Activated naive CD8-positive, alpha-beta T cell treated with anti-CD3 and anti-CD28 coated beads, Interleukin-2, amount 10 ng/mL, durations not matched to agents 7 days and 5 days (primary cell): Measurements from ENCODE around the gene MTUS2. TPM values are rescaled to one million over a fixed set of nuclear protein-coding genes. Genes with fewer than 3 reads are reported as not detected.

Experiments used
- ATAC-seq: fragments of 150-1000 bp; cut with Tn5 transposase; one replicate; pipeline ENCODE4 v1.10.0; 2021; ENCODE audit warnings: low read depth, moderate library complexity
- POLR2A ChIA-PET: fragments of 350-600 bp; sonication (Branson Sonifier 250); formaldehyde crosslinking; loops from one replicate; lab custom pipeline; 2021; ENCODE audit warnings: antibody characterized with exemption; lab: Charles Lee
- DNase-seq: peaks from one replicate; pipeline ENCODE4 v3.0.0; 2021
- H3K27ac Mint-ChIP-seq: one replicate; pipeline ENCODE4 v1.8.0; 2022; ENCODE audit warnings: mild to moderate bottlenecking, mixed read lengths
- H3K27me3 Mint-ChIP-seq: one replicate; pipeline ENCODE4 v1.8.0; 2022; ENCODE audit warnings: mild to moderate bottlenecking, moderate library complexity, mixed read lengths
- H3K36me3 Mint-ChIP-seq: one replicate; pipeline ENCODE4 v1.8.0; 2021; ENCODE audit warnings: mild to moderate bottlenecking, mixed read lengths
- H3K4me1 Mint-ChIP-seq: one replicate; pipeline ENCODE4 v1.8.0; 2021; ENCODE audit warnings: mixed read lengths
- H3K4me3 Mint-ChIP-seq: one replicate; pipeline ENCODE4 v1.8.0; 2022; ENCODE audit warnings: mild to moderate bottlenecking, moderate library complexity, mixed read lengths
- H3K9me3 Mint-ChIP-seq: one replicate; pipeline ENCODE4 v1.8.0; 2021; ENCODE audit warnings: mixed read lengths
- total RNA-seq, 2 experiments: library from RNA; stranded (reverse); gene quantifications; one replicate each; pipeline ENCODE4 v1.2.3, GENCODE V29; 2021

The MTUS2 gene
- total RNA-seq, 2 experiments from 2014 or later: not detected

DNA sequence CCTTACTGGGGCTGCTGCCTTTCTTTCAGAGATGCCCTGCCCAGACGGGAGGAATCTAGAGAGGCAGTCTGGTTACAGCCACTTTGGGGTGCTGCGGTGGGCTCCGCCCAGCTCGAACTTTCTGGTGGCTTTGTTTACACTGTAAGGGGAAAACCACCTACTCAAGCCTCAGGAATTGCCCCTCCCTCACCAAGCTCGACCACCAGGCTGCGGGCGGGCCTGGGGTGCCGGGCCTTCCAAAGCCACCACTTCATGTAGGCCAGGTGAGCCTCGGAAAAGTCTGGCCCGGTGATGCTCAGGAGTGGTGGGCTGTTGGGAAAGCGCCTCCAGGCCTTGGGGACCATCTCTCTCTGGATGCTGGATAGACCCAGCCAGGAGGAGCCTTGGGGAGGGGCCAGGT lies 218.6 kb downstream of the MTUS2 start:
- Mint-ChIP-seq H3K4me3 (no peak overlapping the region), H3K4me1 (no peaks in the 10 kb centered on the region), H3K27ac (no peak overlapping the region), H3K9me3 (peaks cover 2% of the 10 kb centered on the region), H3K36me3 (no peaks in the 10 kb centered on the region), H3K27me3 (peaks cover 1% of the 10 kb centered on the region)
- ATAC-seq: no peak
- no peak for DNase-seq
- POLR2A ChIA-PET: no interaction called here

DNA sequence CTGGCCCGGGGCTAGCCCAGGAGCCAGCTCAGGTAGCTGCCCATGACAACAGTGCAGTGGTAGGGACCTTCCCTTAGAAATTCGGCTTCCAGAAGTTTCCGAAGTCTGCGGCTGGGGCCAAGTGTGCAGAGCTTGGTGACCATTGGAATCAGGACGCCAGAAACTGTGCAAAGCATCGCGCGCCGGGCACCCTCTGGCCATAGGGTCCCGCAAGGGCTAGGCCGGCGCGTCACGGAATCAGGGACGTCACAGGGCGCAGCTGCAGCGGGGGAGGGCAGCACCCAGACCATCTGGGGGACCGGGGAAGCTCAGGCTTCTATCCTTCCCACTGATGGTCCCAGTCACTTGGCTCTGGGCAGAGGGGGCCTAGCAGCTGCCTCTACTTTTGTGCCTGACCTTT lies 219.1 kb downstream of the MTUS2 start:
- peaks cover 2% of the 10 kb centered on the region for H3K9me3 Mint-ChIP-seq
- no peaks in the 10 kb centered on the region for H3K36me3 Mint-ChIP-seq
- no peaks in the 10 kb centered on the region for H3K4me1 Mint-ChIP-seq
- DNase-seq (no peak), ATAC-seq (no peak)
- H3K4me3 Mint-ChIP-seq: no peak overlapping the region
- peaks cover 1% of the 10 kb centered on the region for H3K27me3 Mint-ChIP-seq
- POLR2A ChIA-PET: no interaction called here
- no peak overlapping the region for H3K27ac Mint-ChIP-seq

DNA sequence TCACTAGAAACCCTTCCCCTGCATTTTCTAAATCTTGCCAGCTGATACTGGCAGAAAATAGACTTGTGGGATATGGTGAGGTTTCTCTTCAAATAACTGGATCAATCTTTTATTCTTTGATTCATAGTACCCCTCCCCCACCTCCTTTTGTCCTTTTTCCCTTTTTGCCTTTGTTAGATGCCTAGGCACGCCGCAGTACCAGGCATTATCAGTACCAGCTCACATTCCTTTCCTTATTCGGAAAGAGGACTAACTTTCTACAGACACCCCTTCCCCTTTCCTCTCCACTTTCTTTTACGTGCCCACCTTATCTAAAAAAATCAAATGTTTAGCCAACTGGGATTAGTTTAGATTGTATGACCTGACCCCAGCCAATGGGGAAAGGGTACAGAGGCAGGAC lies 226.4 kb downstream of the MTUS2 start:
- Mint-ChIP-seq H3K27me3 (no peaks in the 10 kb centered on the region), H3K9me3 (peaks cover 11% of the 10 kb centered on the region), H3K4me1 (no peaks in the 10 kb centered on the region), H3K27ac (no peak overlapping the region), H3K4me3 (no peak overlapping the region), H3K36me3 (no peaks in the 10 kb centered on the region)
- DNase-seq (no peak), ATAC-seq (no peak)
- POLR2A ChIA-PET: no interaction called here

DNA sequence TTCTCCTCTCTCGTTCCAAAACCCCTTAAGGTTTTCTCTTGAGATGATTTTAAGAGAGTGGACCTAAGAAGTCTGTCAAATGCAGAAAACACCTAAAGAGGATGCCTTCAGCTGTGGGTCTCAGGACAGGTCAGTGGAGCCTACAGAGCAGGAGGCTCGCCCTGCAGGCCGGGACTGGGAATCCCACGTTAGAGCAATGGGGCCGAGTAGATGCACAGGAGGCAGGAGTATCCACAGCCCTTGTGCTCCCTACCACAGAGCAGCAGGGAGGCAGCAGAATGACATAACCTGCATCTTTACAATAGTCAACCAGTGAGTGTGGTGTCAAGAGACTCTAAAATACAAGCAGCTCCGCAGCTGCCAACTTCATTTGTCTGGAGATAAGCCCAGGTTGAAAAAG lies 229.4 kb downstream of the MTUS2 start:
- no peaks in the 10 kb centered on the region for H3K36me3 Mint-ChIP-seq
- H3K9me3 Mint-ChIP-seq: peaks cover 9% of the 10 kb centered on the region
- DNase-seq (no peak), ATAC-seq (no peak)
- POLR2A ChIA-PET: no interaction called here
- no peak overlapping the region for H3K27ac Mint-ChIP-seq
- H3K4me1 Mint-ChIP-seq: no peaks in the 10 kb centered on the region
- H3K27me3 Mint-ChIP-seq: no peaks in the 10 kb centered on the region
- no peak overlapping the region for H3K4me3 Mint-ChIP-seq

DNA sequence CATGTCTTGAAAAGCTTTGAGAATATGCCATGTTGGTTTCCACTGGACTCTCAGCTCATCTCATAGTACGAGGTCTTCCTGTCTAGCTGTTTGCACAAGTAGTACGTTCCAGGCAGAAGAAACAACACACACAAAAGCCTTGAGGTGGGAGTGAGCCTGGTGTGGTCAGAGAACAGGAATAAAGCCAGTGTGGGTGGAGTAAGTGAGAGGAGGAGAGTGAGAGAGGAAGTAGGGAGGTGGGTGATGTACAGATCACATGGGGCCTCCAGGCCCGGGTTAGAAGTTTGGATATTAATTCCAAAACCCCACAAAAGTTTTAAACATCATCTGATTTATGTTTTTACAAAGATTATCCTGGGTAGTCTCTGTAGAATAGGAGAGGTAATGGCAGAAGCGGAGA lies 230.6 kb downstream of the MTUS2 start:
- H3K4me3 Mint-ChIP-seq: no peak overlapping the region
- H3K36me3 Mint-ChIP-seq: no peaks in the 10 kb centered on the region
- H3K4me1 Mint-ChIP-seq: no peaks in the 10 kb centered on the region
- H3K27ac Mint-ChIP-seq: no peak overlapping the region
- H3K9me3 Mint-ChIP-seq: peaks cover 14% of the 10 kb centered on the region
- no peaks in the 10 kb centered on the region for H3K27me3 Mint-ChIP-seq
- DNase-seq (no peak), ATAC-seq (no peak)
- POLR2A ChIA-PET: no interaction called here

DNA sequence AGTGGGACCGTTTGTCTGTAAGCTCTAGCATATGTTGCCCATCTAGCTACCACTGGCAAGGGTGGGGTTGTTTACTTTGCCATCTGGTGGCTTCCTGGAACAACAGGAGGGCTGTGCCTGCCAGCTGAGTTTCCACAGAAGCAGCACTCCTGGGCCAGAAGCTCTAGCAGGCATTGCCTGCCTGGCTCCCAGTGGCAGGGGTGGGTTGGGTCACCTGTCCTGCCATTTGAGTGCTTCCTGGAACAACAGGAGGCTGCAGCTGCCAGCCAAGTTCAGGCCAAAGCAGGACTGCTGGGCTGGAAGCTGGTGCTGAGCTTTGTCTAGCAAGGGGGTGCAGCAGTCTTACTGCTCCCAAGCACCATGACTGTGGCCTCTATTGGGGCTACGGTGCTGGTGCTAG lies 239.7 kb downstream of the MTUS2 start:
- no peak overlapping the region for H3K4me3 Mint-ChIP-seq
- peaks cover 9% of the 10 kb centered on the region for H3K9me3 Mint-ChIP-seq
- POLR2A ChIA-PET: no interaction called here
- no peaks in the 10 kb centered on the region for H3K4me1 Mint-ChIP-seq
- ATAC-seq (no peak), DNase-seq (no peak)
- H3K27ac Mint-ChIP-seq: no peak overlapping the region
- H3K27me3 Mint-ChIP-seq: no peaks in the 10 kb centered on the region
- H3K36me3 Mint-ChIP-seq: no peaks in the 10 kb centered on the region

DNA sequence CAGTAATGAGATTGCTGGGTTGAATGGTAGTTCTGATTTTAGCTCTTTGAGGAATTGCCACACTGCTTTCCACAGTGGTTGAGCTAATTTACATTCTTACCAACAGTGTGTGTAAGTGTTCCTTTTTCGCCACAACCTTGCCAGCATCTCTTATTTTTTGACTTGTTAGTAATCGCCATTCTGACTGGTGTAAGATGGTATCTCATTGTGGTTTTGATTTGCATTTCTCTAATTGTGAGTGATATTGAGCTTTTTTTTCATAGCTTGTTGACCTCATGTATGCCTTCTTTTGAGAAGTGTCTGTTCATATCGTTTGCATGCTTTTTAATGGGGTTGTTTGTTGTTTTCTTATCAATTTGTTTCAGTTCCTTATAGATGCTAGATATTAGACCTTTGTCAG lies 245.0 kb downstream of the MTUS2 start:
- H3K36me3 Mint-ChIP-seq: no peaks in the 10 kb centered on the region
- no peak overlapping the region for H3K4me3 Mint-ChIP-seq
- ATAC-seq: no peak
- H3K4me1 Mint-ChIP-seq: no peaks in the 10 kb centered on the region
- DNase-seq: no peak
- POLR2A ChIA-PET: no interaction called here
- peaks cover 1% of the 10 kb centered on the region for H3K9me3 Mint-ChIP-seq
- no peak overlapping the region for H3K27ac Mint-ChIP-seq
- no peaks in the 10 kb centered on the region for H3K27me3 Mint-ChIP-seq

DNA sequence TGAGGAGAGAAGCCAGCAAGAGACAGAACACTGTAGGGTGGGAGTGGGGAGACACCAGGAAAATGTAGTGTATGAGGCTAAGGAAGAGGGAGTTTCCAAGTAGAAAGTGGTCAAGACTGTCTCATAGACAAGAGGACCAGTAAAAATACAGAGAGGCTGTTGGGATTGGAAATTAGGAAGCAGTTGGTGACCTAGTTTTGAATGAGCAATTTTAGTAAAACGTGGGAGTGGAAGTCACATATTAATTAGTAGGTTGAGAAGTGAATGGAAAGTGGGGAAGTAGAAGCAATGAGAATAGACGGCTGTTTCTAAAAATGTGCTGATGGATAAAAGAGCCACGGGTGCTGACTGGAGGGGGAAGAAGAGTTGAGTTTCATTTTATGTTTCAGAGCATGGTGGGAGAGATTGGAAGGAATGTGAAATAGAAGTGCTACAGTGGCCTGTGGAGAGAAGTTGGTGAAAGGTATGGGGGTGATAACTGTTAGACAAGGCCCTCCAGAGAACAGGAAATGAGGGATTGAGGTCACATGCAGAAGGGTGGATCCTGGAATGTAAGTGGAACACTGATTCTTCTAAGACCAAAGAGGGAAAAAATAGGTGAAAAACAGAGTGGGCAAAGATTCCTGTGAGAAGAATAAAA lies 247.3 kb downstream of the MTUS2 start:
- H3K4me1 Mint-ChIP-seq: no peaks in the 10 kb centered on the region
- no peak overlapping the region for H3K27ac Mint-ChIP-seq
- H3K4me3 Mint-ChIP-seq: no peak overlapping the region
- H3K27me3 Mint-ChIP-seq: no peaks in the 10 kb centered on the region
- no peak for DNase-seq
- no peaks in the 10 kb centered on the region for H3K9me3 Mint-ChIP-seq
- H3K36me3 Mint-ChIP-seq: no peaks in the 10 kb centered on the region
- POLR2A ChIA-PET: no interaction called here
- no peak for ATAC-seq

DNA sequence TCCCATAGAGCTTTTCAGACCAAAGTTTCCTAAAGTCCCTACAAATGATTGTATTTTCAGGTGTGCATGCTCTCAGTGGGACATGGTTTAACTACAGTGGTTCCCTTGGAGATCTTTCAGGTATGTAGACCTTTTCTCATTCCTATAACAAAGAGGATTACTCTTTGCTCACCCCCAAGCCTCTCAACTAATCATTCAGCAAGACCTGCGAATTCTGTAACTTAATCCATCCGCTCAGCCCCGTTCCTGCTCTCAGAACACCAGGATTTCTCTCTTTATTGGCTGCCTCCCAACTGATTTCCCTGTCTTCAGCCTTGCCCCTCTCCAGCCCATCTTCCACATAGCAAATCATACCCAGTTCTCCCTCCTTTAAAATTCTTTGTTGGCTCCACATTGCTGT lies 253.6 kb downstream of the MTUS2 start:
- H3K27ac Mint-ChIP-seq: no peak overlapping the region
- DNase-seq (no peak), ATAC-seq (no peak)
- H3K4me1 Mint-ChIP-seq: no peaks in the 10 kb centered on the region
- H3K36me3 Mint-ChIP-seq: no peaks in the 10 kb centered on the region
- H3K27me3 Mint-ChIP-seq: peaks cover 2% of the 10 kb centered on the region
- H3K9me3 Mint-ChIP-seq: no peaks in the 10 kb centered on the region
- no peak overlapping the region for H3K4me3 Mint-ChIP-seq
- POLR2A ChIA-PET: no interaction called here

DNA sequence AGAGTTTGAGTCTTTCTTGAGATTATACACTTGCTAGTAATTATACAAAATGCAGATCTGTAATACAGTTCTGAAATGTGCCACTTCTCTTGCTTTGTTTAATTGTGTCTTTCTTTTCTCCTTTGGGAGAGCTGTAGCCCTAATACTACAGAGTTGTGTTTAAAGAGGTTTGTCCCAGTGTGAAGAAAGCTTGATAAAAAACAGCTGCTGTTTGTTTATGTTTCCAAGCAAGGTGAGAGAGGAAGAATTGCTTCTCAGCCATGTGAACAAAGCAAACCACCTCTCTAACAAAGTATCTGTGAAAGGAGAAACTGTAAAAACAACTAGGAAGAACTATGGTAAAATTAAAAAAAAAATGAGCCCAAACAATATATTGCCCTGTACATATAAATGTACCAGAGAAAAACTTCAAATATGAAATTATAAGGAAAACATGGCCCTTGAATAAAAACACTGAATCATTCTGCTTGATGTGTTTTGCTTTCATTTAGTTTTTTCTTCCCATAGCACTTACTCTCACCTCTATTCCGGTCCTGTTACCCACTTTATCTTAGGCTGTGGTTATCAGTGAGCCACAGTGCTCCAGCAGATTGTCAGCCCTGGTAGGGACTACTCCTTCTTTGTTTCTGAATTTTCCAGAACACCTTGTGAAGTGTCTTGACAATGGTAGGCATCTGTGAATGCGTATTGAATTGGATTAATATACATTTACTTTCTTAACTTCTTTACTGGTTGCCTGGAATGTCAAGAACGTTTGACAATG lies 257.1 kb downstream of the MTUS2 start:
- DNase-seq (no peak), ATAC-seq (no peak)
- Mint-ChIP-seq H3K9me3 (no peaks in the 10 kb centered on the region), H3K36me3 (no peaks in the 10 kb centered on the region), H3K4me3 (no peak overlapping the region), H3K4me1 (peaks cover 2% of the 10 kb centered on the region), H3K27ac (no peak overlapping the region), H3K27me3 (peaks cover 2% of the 10 kb centered on the region)
- POLR2A ChIA-PET: no interaction called here

DNA sequence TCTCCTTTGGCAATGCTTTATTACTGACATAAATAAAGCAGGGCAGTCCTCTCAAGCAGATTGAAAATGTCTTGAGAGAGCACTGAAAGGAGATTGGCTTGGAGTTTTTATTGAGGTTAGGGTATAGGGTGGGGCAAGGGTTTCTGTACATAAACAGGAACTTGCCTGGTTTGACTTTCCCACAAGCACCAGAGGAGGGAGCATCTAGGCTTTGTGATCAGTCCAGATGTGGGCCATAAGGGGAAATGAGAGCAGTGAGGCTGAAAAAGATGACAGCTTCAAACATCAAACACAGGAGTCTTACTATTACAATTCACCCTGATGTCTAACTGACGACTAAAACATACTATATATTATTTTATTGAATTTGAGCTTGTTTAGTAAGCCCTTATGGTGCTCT lies 260.9 kb downstream of the MTUS2 start:
- peaks cover 2% of the 10 kb centered on the region for H3K4me1 Mint-ChIP-seq
- H3K4me3 Mint-ChIP-seq: no peak overlapping the region
- no peaks in the 10 kb centered on the region for H3K9me3 Mint-ChIP-seq
- no peaks in the 10 kb centered on the region for H3K36me3 Mint-ChIP-seq
- POLR2A ChIA-PET: no interaction called here
- DNase-seq (no peak), ATAC-seq (peak; percentile 82)
- no peak overlapping the region for H3K27ac Mint-ChIP-seq
- peaks cover 2% of the 10 kb centered on the region for H3K27me3 Mint-ChIP-seq

DNA sequence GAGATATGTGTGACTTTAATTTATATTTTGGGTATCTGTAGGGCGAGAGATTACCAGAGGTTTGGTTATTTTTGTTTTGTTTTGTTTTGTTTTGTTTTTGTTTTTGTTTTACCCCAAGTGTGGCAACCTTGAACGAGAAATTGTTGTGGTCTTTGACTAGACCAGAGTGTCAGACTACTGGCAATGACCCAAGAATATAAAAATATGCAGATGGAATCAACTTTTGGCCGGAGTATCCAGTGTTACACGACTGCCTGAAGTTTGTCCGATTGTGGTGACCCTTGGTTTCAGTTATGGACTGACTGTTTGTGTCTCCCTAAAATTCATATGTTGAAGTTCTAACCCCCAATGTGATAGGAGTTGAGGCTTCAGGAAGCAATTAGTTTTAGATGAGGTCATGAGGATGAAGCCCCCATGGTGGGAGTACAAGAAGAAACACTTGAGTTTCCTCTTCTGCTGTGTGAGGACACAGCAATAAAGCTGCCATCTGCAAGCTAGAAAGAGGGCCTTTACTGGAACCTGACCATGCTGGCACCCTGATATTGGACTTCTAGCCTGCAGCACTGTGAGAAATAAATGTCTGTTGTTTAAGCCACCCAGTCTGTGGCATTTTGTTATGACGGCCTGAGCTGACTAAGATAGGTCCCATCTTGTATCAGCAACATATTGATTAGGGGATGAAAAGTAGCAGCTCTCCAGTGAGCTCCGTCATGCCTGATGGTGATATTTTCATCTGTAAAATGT lies 261.7 kb downstream of the MTUS2 start:
- Mint-ChIP-seq H3K27ac (no peak overlapping the region), H3K9me3 (no peaks in the 10 kb centered on the region)
- POLR2A ChIA-PET: no interaction called here

DNA sequence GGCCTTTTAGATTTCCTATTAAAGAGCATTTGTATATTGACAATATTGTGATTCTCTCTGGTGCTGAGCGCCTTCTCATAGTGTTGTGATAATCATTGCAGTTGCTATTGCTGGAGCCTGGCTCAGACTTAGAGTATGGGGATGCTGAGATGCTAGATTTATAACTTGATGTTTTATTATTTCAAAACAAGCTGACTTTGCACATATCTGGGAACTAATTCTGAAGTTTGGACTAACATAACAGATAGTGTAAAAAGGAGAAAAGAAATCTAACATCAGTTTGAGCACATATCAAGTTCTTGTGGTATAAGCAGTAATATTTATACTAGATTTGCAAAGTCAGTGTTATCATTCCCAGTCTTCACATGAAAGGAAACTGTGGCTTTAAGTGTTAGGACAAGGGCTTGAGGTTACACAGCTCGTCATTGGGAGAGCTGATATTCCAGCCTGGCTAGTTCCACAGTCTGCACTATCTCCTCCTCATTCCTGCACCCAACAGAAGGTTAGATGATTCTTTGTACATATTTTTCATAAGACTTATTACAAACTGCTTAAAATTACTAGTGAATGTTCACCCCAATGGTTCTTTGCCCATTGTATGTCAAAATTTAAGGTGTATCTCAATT lies 279.8 kb downstream of the MTUS2 start:
- Mint-ChIP-seq H3K36me3 (no peaks in the 10 kb centered on the region), H3K9me3 (no peaks in the 10 kb centered on the region), H3K27ac (no peak overlapping the region), H3K4me3 (no peak overlapping the region), H3K27me3 (no peaks in the 10 kb centered on the region), H3K4me1 (no peaks in the 10 kb centered on the region)
- POLR2A ChIA-PET: no interaction called here
- no peak for ATAC-seq
- no peak for DNase-seq

More for the DNA sequence above, 261.7 kb downstream of the MTUS2 start:
- peaks cover 2% of the 10 kb centered on the region for H3K27me3 Mint-ChIP-seq
- H3K36me3 Mint-ChIP-seq: no peaks in the 10 kb centered on the region
- H3K4me3 Mint-ChIP-seq: no peak overlapping the region
- no peak for DNase-seq
- no peak for ATAC-seq
- H3K4me1 Mint-ChIP-seq: peaks cover 2% of the 10 kb centered on the region
